Gastrocnemius medialis (tissue), 4 donors: ENCODE results near the gene WASF2.

ENCODE experiments used
- POLR2A ChIP-seq, 2 donors: fragments of 450-650 bp; IDR thresholded peaks; one replicate each; pipeline ENCODE4 v1.6.1; 2017; ENCODE audit warnings: antibody characterized with exemption in 2 of 2, mild to moderate bottlenecking in 2 of 2, moderate library complexity in 2 of 2
- TF ChIP-seq, protein P1 (sequence below), 5 experiments: fragments of 450-650 bp in 3 of 5; fragments of 200-600 bp in 2 of 5; sonication (generic) in 2 of 5; IDR thresholded peaks in 4 of 5; conservative IDR thresholded peaks in 1 of 5; 1 replicate in 4 of 5; 2 replicates in 1 of 5; pipeline ENCODE4 v1.5.1; 2016 to 2019; ENCODE audit warnings: antibody characterized with exemption in 5 of 5, mild to moderate bottlenecking in 3 of 5, moderate library complexity in 3 of 5

DNA sequence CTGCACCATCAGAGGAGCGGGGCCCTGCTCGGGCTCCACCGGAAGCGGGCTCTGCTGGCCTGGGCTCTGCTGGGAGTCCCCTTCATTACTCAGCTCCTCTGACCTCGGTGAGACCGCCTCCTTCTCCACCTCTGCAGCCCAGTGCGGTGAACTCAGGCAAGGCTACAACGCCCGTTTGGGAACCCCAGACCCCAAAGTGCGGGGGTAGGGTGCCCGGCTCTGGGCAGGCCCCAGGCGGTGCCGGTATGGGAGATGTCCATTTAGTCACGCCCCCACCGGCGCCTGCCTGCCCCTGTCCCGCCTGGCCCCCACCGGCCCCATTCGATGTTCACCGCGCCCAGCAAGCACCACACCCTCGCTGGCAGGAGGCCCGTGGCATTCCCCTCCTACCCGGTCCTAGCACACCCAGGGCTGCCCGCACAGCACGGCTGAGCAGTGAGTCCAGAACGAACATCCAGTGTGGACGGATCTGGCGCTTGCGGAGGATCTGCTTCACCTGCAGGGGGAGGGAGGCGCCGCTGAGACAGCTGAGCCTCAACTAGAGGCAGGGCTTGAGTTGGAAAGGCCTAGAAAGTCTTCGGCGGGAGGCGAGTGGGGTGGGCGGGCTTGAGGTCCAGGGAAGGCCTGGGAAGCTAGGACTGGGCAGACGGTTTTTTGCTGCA, 133.2 kb downstream of the WASF2 start:
- TF ChIP-seq POLR2A (IDR thresholded peaks at IDR 0.05) = no peak
- TF ChIP-seq, protein P1, sequence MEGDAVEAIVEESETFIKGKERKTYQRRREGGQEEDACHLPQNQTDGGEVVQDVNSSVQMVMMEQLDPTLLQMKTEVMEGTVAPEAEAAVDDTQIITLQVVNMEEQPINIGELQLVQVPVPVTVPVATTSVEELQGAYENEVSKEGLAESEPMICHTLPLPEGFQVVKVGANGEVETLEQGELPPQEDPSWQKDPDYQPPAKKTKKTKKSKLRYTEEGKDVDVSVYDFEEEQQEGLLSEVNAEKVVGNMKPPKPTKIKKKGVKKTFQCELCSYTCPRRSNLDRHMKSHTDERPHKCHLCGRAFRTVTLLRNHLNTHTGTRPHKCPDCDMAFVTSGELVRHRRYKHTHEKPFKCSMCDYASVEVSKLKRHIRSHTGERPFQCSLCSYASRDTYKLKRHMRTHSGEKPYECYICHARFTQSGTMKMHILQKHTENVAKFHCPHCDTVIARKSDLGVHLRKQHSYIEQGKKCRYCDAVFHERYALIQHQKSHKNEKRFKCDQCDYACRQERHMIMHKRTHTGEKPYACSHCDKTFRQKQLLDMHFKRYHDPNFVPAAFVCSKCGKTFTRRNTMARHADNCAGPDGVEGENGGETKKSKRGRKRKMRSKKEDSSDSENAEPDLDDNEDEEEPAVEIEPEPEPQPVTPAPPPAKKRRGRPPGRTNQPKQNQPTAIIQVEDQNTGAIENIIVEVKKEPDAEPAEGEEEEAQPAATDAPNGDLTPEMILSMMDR (IDR thresholded peaks at IDR 0.05 in 4 of 5, conservative IDR thresholded peaks at IDR 0.05 in 1 of 5) = no peak
